Stimulated activated CD4-positive, alpha-beta T cell treated with anti-CD3 and anti-CD28 coated beads, Interleukin-15, amount 100 ng/mL, for 48 hours (primary cell): Measurements from ENCODE around the gene ZNF334.

ENCODE experiments used
- DNase-seq, 2 donors: peaks; one replicate each; pipeline ENCODE4 v3.0.0-alpha.2; 2020; ENCODE audit warnings: low read depth in 2 of 2

The ZNF334 gene

DNA sequence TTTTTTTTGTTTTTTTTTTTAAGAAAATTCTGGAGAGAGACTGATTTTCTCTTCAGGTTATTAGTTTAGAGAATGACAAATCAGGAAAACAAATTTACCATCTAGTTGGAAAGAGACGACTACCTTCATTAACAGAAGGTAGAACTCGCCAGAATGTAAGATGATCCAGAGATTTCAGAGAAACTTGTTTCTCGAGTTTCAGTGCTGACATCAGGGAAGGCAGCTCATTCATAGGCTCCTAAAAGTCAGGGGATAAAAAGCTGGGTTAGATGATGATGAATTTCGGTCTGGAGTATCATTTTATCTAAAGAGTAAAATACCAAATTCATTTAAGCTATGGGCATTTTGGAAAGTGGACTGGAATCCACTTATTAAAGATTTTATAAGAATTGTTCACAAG is 27.9 kb downstream of the ZNF334 start:
- no peak for DNase-seq

DNA sequence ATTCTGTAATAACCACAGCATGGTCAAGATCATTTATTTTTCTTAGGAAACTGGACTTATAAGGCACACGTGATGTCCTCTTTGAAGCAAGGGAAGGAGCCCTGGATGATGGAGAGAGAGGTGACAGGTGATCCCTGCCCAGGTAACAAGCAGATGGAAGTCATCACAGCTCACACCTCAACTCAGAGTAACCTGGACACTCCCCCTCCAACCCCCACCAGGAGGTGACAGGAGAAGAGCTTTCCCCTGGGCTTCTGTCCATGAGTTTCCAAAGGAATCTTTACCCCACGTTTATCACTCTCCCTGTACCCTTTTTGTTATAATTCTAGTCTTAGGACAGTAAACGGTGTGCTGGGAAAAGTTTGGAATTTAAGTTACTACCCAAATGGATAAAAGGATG is 28.4 kb downstream of the ZNF334 start:
- DNase-seq: no peak

DNA sequence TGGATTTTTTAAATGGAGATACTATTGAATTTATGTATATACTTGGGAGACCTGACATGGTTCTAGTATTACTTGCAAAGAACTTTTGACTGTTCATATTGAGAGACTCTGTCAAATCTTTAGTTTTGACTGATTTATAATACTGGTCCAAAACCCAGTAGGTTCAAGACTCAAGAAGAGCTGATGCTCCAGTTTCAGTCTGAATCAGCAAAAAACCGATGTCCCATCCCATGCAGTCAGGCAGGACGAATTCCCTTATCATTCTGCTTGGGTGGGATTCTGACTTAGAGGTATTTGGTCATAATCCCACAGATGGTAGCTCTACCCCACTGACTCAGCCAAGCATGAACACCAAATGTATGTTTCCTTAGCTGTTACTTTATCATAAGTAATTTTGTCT is 29.5 kb downstream of the ZNF334 start:
- no peak for DNase-seq

DNA sequence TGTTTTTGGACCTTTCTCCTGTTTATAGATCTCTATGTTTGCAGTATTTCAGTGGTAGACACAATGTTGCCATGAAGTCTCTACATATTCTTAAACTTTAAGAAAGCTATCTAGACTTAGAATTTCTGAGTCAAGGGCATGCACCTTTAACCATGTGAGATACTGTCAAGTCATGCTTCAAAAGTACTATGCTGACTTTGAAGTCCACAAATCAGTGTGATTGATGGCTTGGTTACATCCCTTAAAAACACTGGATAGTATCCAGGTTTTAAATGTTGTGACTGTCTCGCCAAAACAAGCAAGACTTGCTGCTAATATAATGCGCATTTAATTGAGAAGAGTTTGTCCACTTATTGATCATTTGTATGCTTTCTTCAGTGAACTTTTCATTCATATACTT is 30.5 kb downstream of the ZNF334 start:
- DNase-seq: no peak

DNA sequence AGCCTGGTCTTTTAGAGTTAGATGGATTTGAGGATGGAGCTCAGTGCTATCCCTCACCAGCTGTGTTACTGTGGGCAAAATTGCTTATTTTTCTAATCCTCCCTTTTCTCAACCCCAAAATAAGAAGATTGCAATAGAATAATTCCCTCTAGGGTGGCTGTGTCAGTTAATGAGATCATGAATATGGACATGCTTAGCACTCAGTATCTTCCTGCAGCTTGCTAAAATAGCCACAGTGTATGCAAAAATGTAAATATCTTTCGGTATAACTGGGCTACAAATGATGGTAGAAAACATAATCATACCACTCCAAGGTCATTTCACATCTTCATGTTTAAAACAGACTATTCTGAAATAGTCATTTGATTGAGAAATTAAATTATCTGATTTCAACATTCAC is 35.7 kb downstream of the ZNF334 start:
- no peak for DNase-seq

DNA sequence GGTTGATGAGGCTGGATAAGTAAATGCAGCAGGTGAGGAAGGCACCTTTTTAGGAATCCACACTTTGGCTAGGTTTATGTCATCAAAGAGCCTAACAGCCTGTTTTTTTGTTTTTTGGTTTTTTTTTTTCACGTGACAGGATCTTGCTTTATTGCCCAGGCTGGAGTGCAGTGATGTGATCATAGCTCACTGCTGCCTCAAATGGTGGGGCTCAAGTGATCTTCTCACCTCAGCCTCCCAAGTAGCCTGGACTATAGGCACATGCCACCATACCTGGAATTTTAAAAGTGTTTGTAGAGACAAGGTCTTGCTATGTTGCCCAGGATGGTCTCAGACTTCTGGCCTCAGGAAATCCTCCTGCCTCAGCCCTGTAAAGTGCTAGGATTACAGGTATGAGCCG is 36.1 kb downstream of the ZNF334 start:
- DNase-seq: no peak

DNA sequence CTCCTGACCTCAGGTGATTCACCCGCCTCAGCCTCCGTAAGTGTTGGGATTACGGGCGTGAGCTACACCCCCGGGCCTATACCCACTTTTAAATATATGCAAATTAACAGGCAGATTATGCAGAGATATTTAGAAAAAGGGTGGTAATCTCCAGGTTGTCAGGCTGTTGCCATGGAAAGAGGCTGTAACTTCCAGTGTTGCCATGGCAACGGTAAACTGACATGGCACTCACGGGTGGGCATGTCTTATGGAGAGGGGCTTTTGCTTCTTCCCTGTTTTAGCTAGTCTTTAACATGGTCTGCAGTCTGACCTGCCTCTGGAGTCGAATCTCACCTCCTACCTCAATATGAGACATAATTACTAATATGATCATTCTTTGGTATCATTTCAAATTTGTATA is 44.9 kb downstream of the ZNF334 start:
- no peak for DNase-seq

DNA sequence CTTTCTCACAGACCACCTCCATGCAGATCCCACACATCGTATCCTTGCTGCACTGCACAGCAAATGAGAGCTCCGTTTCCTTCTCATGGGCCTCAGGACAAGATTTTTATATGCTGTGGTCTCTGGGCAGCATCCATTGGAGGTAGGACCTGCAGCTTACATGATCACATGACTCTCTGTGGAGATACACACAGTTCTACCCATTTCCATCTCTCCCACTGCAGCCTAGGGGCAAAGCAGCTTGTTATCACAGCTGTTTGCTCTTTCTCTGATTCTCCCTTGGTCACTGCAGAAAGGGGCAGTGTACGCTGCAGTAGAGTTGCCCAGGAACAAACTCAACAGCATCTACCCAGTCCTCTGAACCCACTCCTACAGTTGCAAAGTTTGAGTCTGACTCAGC is 48.9 kb downstream of the ZNF334 start:
- no peak for DNase-seq

DNA sequence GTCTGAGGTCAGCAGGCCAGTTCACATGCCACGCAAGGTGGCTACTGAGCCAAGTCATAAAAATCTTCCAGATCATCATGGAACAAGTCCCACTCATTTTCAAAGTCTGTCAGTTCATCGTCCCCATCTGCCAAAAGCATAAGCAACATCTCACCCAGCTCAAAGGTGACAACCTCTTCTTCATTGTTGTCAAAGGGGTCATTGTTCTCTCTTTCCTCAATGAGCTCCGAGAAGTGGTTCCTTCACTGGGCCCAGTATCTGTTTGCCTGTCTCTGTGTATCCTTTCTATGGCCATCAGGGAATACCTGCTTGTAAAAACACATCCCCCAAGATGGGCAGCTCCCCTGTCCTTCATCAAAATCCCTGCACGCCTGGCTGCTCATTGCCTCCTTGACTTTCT is 49.5 kb downstream of the ZNF334 start:
- no peak for DNase-seq

DNA sequence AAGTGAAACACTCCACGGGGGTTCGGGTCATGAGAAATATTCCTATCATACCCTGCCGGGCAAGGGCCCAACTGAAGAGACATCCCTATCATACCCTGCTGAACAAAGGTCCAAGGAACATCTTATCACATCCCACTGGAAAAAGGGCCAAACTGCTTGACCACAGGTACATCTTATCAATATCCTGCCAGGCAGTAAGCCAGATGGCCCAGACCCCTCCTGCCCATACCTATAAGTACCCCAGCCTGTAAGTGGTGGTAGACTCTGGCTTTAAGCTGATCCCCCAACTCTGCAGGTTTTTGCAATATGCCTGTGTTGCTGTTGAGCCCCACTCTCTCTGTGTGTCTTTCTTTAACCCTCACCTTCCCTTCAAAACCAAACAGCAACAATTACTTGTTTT is 51.6 kb downstream of the ZNF334 start:
- no peak for DNase-seq

DNA sequence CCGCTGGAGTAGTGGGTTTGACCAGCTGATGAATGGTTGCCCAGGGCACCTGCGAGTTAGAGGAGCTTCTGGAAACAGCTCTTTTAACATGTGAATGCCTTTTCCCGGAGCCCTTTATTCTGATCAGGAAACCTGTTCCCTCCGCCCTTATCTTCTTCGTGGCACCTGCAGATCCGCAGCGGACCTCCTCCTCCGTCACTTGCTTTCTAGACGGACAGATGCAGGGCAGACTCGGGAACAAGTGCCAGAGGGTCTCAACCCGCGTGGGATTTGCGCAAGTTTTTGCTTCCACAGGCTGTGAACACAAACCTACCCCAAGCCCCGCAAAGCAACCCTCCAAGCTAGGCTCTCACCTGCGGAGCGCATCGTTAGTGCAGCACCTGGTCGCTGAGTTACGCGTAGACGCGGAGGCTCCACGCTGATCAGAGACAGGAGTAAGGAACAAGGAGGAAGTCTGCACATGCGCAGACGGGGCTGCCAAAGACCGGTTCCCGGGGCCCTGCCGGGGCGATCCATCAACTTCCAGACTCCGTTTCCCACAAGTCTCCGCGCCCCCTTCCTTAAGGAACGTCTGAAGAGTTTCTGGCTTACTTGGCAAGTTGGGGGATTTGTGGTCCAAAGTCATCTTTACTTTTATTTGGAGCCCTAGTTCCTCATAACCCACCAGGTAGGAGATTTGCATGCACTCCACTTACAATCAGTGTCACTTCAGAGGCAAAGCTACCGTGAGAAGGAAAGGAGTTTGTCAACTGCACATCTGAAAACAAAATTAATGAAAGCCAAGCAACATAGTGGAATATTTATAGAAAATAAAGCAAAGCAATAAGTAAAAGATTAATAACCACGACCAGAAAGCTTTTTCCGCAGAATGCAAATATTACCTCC is 54.3 kb downstream of the ZNF334 start:
- peak in 1 of 2 donors; percentile 2 for DNase-seq

DNA sequence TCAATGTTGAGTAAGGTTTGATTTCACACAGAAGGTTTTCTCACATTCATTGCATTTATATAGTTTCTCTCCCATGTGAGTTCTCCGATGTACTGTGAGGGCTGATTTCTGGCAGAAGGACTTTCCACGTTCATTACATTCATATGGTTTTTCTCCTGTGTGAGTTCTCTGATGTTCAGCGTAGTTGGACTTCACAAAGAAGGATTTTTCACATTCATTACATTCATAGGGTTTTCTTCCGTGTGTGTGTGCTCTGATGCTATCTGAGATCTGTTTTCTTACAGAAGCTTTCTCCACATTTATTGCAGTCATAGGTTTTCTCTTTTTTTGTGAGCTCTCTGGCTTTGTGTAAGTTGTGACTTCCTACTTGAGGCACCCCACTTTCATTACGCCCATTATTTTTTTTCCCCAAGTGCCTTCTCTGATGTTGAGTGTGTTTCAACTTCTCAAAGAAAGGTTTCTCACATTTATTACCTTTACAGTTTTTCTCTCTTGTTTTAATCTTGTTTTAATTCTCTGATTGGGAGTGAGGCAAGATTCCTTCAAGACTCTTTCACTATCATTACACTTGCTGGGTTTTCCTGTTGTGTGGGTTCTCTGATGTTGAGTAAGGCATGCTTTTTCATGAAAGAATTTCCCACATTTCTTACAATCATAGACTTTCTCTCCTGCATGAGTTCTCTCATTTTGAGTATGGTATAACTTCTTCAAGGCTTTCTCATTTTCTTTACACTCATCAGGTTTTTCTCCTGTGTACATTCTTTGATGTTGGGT is 56.9 kb downstream of the ZNF334 start:
- DNase-seq: no peak

DNA sequence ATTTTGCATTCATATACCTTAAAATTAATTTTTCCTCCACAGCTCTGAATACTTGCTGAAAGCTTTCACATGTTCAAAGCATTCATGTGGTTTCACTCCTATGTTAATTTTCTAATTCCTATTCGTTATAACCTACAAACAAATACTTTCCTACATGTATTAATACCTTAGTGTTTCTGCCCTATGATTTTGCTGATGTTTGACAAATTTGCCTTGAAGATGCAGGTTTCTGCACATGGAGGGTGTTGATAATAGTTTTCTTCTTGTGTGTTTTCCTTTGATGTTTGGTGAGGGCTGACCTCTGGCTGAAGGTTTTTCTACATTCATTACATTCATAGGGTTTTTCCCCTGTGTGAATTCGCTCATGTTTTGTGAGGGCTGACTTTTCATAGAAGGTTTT is 57.6 kb downstream of the ZNF334 start:
- no peak for DNase-seq
